ENCODE measurements around the gene CNTNAP2. TPM values are rescaled to one million over a fixed set of nuclear protein-coding genes. Genes with fewer than 3 reads are reported as not detected.

Gene CNTNAP2
- total and polyA plus RNA-seq, 2 of the 4 experiments (the other 2 are of a cell fraction): not detected

DNA sequence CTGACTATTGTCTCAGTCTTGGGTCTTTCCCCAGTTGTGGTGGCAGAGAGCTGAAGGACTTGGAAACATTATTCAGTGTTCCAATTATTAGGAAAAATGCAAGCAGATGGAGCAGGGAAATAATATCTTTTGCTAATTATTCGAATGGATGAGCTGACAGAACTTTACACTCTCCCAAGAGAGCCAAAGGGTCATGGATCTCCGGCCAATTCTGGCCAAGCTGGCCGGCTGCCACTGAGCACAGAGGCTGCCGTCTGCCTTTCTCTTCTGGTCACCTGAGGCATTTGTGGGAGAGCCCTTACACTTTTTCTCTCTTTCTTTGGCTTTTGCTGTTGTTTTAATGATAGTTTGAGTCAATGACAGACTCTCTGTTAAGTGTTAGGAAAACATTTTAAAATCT is 22.2 kb upstream of the CNTNAP2 start:
- no peaks in the 10 kb centered on the region for H3K9me1 ChIP-seq (ENCODE audit: insufficient read depth, low read length)
- ATAC-seq (ENCODE audit: low read depth) (no peak), DNase-seq (no peak)
- no TSS peak for BruUV-seq (replicated peaks)
- no peaks in the 10 kb centered on the region for H3K79me1 ChIP-seq (ENCODE audit: low read depth in 1 of 2, low read length in 2 of 2)
- no peak overlapping the region for H2BK20ac ChIP-seq (ENCODE audit: low read depth, low read length)
- POLR2A ChIA-PET (ENCODE audit: unreplicated experiment): no interaction called here
- H2BK5ac ChIP-seq (ENCODE audit: low read depth, low read length, poor library complexity, severe bottlenecking): no peak overlapping the region
- no peak overlapping the region for H2AK9ac ChIP-seq (replicated peaks; ENCODE audit: low read depth, low read length, poor library complexity)
- H3K4ac ChIP-seq (ENCODE audit: low read depth, low read length): no peak overlapping the region
- no peak for TF ChIP-seq SMC3 (IDR thresholded peaks at IDR 0.05; ENCODE audit: low read depth, low read length)
- TF ChIP-seq RFX5 (IDR thresholded peaks at IDR 0.05; ENCODE audit: low read depth, low read length): no peak
- TF ChIP-seq, protein P1, sequence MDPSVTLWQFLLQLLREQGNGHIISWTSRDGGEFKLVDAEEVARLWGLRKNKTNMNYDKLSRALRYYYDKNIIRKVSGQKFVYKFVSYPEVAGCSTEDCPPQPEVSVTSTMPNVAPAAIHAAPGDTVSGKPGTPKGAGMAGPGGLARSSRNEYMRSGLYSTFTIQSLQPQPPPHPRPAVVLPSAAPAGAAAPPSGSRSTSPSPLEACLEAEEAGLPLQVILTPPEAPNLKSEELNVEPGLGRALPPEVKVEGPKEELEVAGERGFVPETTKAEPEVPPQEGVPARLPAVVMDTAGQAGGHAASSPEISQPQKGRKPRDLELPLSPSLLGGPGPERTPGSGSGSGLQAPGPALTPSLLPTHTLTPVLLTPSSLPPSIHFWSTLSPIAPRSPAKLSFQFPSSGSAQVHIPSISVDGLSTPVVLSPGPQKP (IDR thresholded peaks at IDR 0.05; ENCODE audit: borderline replicate concordance, low read depth, low read length): no peak
- TF ChIP-seq CEBPB (IDR thresholded peaks at IDR 0.05; ENCODE audit: low read depth, low read length): no peak
- no peak for TF ChIP-seq MXI1 (IDR thresholded peaks at IDR 0.05; ENCODE audit: borderline replicate concordance, low read depth, low read length)
- no peak for TF ChIP-seq FOS (IDR thresholded peaks at IDR 0.05; ENCODE audit: low read depth, low read length)
- TF ChIP-seq MAZ (IDR thresholded peaks at IDR 0.05; ENCODE audit: borderline replicate concordance, low read depth, low read length): no peak
- TF ChIP-seq, protein P2, sequence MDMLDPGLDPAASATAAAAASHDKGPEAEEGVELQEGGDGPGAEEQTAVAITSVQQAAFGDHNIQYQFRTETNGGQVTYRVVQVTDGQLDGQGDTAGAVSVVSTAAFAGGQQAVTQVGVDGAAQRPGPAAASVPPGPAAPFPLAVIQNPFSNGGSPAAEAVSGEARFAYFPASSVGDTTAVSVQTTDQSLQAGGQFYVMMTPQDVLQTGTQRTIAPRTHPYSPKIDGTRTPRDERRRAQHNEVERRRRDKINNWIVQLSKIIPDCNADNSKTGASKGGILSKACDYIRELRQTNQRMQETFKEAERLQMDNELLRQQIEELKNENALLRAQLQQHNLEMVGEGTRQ (IDR thresholded peaks at IDR 0.05; ENCODE audit: low read depth, low read length): no peak
- no peak overlapping the region for H4K5ac ChIP-seq (ENCODE audit: low read depth, low read length)
- H3K56ac ChIP-seq (ENCODE audit: extremely low read depth, insufficient read depth, low read length): no peak overlapping the region
- CTCF ChIA-PET: no interaction called here
- peaks cover 7% of the 10 kb centered on the region for H3K9me3 ChIP-seq (ENCODE audit: control insufficient read depth, insufficient read depth, low read length)
- H3K36me3 ChIP-seq (ENCODE audit: control insufficient read depth, insufficient read depth, low read length): no peaks in the 10 kb centered on the region
- no peak overlapping the region for H4K8ac ChIP-seq (ENCODE audit: low read depth in 2 of 2, low read length in 2 of 2)
- no peak overlapping the region for H3K4me3 ChIP-seq (ENCODE audit: insufficient read depth, low read depth, low read length)
- no peak overlapping the region for H3K18ac ChIP-seq (ENCODE audit: low read depth, low read length)
- no peak overlapping the region for H3K14ac ChIP-seq (replicated peaks; ENCODE audit: low read depth, low read length)
- in situ Hi-C loops (cut with MboI; ENCODE audit: low sequenced_read_pairs) (no loop called here), dilution Hi-C loops (cut with HindIII; ENCODE audit: low sequenced_read_pairs, unreplicated experiment) (no loop called here), intact Hi-C loops (cut with micrococcal nuclease) (no loop called here)
- H3K4me1 ChIP-seq (ENCODE audit: control insufficient read depth, insufficient read depth, low read length): no peaks in the 10 kb centered on the region
- no peak overlapping the region for H3K23ac ChIP-seq (ENCODE audit: low read depth, low read length)
- no peak overlapping the region for H2BK120ac ChIP-seq (ENCODE audit: low read depth, low read length)
- no peak overlapping the region for H2AFZ ChIP-seq (replicated peaks; ENCODE audit: low read length, poor library complexity)
- WGBS, 2 experiments (ENCODE audit: extremely low coverage in 2 of 2, insufficient read length in 1 of 2): no CpG with 5 or more reads among the region's 4 CpGs
- no peaks in the 10 kb centered on the region for H3K27me3 ChIP-seq (ENCODE audit: control insufficient read depth, insufficient read depth, low read length)
- H2BK15ac ChIP-seq (ENCODE audit: low read depth, low read length): no peak overlapping the region
- no peak overlapping the region for H3K4me2 ChIP-seq (ENCODE audit: low read depth, low read length)
- H3K9ac ChIP-seq (ENCODE audit: low read depth, low read length): no peak overlapping the region
- H4K91ac ChIP-seq (ENCODE audit: insufficient read depth, low read depth, low read length): no peak overlapping the region
- H4K20me1 ChIP-seq (ENCODE audit: insufficient read depth, low read length): no peaks in the 10 kb centered on the region
- no peak overlapping the region for H2AK5ac ChIP-seq (ENCODE audit: low read depth, low read length)
- H3K27ac ChIP-seq (ENCODE audit: insufficient read depth, low read length): no peak overlapping the region
